ENCODE data around the gene TTLL8.

Gene TTLL8

DNA sequence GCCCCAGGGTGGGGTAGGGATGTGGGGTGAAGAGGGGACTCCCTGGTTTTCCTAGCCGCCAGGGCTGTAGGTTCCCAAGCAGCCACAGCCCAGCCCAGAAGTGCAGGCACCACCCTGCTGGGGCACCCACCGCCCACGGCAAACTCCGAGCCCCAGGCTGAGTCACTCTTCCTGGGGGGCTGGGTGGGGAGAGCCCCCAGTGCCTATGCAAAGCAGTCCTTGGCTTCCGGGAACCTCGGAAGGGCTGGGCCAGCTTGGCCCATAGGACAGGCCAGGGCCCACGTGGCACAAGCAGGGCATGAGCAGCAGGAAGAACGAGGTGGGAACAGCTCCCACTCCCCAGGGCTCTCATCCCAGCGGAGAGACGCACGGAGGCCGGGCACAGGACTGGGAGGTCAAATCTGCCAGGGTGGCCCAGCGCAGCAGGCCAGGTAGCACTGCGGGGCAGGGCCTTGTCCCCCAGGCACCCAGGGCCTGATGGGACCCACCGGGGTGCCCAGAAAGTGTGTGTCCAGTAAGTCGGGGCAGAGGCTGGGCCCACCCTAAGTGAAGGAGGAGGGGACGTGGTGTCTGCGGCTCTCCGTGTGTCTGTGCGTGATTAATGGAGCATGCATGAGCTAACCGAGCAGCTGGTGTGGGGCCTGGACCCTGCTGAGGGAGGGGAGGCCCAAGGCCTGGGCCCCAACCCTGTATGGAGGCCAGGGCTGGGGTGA, 41.0 kb downstream of the TTLL8 start:
- DNase-seq (ENCODE audit: low read depth): no peak

DNA sequence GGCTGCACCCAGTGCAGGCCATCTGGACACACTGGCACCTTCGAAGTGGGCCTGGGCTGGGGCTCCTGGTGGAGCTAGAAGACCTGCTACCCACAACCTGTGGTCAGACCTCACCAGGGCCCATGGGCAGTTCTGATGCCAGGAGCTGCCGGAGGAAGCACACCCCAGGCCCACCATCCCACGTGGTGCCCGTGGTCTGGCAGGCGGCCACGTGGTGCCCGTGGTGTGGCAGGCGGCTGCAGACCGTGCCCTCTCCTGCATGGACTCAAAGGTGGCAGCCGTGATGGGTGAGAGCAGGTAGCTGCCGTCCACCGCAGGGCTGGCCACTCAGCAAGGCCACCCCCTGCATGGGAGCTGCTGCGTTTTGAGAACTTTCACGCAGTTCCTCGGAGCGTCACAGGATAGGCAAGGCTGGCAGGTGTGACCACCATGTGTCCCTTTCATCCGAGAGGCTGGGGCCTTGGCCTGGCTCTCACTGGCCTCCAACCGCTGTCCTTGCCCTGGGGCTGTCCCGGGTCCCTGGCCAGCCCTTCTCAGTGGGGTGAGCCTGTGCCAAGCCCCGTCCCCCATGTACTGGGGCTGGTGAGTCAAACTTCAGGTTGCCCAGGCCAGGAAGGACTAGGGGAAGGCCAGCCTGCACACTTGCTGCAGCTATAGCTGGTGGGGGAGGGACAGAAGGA, 41.6 kb downstream of the TTLL8 start:
- no peak for DNase-seq (ENCODE audit: low read depth)

DNA sequence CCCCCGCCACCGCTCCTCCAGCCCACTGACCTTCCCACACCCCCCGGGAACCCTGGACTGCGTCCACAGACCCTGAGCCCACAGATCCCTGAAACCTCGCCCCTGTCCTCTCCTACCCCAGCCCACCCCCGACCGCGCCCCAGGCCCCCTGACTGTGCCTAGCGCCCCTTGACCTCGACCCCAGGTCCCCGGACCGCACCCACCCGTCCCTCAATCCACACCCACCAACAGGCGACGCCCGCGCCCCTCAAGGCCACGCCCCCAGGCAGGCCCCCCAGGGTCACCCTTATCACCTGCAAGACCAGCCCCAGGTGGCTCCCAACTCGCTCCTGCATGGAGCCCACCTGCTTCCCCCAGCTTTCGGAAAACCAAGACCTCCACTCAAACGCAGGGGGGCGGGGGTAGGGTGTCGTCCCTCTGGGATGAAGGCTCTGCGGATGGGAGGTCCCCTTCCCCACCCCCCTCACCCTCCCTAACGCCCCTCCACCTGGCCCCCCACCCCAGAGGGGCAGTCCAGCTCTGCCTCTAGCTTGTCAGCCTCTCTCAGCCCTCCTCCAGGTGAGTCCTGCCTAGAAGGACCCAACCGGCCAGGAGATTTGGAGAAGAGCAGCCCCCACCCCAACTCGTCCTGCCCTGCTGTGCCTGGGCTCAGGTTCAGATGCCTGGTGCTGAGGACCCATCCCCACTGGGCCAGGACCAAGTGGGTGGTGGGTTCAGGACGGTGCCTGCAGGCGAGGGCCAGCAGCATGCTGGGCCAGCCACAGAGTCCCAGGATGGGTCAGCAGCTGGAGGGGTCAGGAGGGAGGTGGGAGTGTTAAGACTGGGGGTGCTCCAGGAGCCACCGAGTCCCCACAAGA, 42.4 kb downstream of the TTLL8 start:
- no peak for DNase-seq (ENCODE audit: low read depth)

DNA sequence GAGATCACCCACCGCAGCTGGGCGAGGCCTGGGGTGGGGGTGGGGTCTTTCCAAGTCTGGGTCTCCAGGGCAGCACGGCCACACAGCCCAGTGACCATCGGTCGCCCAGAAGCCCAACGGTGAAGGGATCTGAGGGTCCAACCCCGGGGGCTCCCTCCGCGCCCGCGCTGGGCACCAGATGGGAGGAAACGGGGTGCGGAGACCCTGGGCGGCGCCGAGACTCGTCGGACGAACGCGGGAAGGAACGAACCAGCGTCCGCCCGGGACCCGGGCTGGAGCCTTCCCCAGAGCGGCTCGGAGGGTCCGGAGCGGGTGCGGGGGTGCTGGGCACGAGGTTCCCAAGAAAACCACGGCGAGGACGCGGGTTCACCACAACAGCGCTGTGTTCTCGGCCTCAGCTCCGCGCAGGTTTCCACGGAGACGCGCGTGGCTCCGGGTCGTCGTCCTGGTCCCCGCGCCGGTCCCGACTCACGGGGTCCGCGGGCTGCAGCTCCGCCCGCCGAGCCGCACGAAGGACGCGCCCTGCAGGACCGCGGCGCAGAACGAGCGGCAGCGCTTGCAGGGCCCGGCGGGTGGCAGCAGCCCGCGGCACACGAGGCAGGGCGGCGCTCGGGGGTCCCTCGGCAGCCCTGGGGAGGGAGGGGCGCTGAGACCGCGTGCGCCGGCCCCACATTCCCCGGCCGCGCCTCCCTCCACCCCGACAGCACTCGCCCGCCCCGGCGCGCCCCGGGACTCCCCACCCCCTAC, 43.3 kb downstream of the TTLL8 start:
- DNase-seq (ENCODE audit: low read depth): no peak

DNA sequence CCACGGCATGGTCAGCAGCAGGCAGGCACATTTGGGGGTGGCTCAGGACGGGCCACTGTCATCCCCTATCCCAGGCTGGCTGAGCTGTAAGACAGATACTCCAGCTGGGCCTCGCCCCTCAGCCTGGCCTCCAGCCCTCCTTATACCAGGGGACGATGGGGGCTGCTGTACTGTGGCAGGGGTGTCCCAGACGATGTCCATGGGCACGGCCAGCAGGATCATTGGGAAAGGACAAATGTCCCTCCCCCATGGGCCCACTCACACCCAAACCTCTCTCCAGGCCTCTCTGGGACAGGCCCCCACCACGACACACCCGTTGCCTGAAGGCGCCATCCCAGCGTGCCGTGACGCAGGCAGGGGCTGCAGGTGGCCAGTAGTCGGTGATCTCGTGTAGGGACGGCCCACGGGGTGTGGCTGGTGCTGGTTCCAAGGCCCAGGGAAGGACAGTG, 44.0 kb downstream of the TTLL8 start:
- no peak for DNase-seq (ENCODE audit: low read depth)

DNA sequence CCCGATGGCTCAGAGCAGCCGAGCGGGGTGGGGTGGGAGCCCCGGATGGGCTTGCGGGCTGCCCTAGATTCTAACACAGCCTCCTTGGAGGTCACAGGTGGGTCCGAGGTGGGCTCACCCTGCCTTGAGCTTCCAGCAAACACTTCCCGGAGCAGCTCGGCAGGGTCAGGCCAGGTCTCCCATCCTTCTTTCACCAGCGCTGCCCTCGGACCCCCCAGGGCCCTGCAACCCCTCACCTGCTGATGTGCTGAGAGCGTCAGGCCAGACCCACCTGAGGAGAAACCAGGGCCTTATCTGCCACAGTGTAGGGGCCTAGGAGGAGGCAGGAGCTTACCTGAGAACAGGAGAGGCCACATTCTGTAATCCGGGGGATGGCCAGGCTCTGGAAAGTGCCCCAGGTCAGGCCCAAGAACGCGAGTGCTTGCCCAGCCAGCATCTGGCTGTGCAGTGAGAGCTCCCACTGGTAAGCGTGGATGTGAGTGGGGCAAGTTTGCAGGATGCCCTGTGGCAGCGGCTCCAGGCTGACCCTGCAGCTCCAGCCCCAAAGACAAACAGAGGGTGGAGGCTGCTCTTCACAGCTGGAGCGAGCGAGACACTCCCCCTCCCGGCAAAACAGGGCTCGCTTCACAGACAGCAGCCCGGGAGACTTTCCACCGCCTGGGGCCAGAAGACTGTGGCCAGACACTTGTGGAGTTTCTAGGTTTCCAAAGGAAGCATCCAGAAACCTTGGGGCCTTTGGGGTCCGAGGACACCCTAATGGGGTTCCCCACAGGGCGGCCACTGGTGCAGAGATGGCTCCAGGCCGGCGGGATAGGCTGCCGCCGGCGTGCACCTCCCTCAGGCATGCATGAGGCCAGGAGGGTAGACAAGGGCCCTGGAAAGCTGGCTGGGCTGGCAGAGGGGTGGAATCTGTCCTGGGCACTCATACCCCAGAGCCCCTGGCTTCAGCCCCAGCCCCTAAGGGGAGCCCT, 45.6 kb downstream of the TTLL8 start, which contains the start of gene IL17REL:
Gene IL17REL (minus strand): TSS at position 555 of the 971 bp plus-strand sequence. CDS start 119 bp downstream, at position 436.
- no peak for DNase-seq (ENCODE audit: low read depth)

DNA sequence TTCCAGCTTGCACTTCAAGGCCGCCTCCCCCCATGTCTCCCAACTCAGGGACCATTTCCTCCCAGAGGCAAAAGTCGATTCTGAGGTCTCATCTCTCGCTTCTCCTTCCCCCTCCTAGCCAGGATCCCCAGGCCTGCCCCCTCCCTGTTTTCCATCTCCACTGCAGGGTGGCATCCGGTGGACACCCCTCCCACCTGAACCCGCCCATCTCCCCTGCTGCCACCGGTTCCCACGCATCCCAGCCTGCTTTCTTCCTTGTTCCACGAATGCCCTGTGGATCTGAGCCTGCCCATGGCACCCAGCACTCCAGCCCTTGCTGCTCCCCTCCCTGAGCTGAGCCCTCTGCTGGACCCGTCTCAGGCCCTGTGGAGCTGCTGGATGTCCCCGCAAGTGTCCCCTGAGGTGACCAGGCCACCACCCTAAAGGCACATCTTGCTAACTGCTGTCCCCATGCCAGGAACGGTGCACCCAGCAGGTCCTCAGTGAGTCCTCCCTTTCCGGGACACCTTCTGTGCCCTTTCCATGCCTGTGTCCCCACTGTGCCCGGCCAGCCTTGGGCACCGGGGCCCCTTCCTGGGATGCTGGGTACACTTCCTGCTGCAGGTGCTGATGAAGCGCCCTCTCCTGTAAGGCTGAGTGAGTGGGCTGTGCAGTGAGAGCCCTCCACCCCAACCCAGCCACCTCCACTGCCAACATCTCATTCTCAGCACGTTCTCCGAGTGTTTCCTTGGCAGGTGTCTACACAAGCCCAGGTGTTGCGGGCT, 46.5 kb downstream of the TTLL8 start:
- DNase-seq (ENCODE audit: low read depth): no peak

DNA sequence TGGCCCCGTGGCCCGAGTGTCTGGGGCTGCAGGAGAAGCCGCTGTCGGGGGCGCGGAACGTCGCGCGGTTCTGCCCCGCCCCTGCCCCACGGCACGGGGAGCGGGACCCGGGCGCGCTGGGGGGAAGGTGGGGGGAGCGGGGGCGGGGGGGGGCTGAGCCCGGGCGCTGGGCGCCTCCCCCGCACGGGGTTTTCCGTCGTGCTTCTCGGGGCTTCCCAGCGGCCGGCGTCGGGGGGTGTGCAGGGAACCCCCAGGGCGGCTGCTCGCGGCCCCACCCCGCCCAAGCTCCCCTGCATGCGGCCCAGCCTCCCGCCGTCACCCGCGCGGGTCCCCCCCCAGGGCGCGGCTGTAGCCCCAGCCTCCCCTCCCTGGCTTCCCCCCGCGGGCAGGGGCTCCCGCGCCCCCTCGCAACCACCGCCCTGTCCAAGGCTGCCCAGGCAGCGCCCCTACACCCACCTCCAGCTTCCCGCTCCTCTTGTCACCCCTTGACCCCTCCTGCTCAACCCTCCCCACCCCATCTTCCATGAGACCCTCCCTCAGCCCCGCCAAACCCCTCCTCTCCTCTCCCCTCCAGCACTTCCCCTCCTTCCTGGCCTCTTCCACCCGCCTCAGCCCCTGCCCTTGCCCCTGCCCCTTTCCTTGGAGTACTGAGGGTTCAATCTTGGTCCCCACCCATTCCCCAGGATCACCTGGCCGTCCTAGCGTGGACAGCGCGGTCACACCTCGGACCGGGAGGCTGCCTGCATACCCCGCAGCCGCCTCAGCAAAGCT, 47.2 kb downstream of the TTLL8 start:
- no peak for DNase-seq (ENCODE audit: low read depth)

DNA sequence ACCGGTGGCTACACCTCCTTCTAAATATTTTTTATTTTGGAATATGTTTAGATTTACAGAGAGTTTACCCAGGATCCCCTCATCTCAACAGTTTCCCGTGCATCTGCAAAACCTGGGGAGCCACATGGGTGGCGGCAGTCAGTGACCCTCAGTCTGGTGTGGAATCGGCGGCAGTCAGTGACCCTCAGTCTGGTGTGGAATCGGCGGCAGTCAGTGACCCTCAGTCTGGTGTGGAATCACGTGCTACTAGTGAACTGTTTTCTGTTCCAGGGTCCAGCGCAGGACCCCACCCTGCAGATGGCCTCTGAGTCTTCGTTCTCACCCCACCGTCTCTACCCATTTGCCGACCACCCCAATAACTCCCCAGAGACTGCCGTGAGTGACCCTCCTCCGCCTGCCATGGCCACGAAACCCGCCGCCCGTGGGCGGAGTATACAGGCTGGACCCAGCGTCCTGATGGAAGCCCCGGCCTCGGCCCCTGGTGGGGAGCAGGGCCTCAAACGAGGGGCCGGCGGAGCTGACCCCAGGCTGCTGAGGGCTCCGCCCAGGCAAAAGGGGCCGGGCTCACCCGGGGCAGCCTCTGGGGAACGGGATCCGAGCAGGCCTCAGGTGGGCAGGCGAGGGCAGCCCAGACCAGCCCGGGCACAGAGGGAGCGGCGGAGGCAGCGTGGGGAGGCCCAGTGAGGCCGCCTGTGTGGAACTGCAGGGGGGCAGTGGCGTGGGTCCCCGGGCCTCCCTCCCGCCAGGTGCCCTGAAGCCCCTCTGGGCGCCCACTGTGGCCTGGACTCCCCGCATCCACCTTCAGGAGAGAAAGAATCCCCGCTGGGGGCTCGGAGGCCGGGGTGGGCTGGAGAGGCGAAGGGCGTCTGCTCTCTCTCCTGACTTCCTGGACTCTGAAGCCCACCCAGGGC, 48.1 kb downstream of the TTLL8 start:
- no peak for DNase-seq (ENCODE audit: low read depth)

DNA sequence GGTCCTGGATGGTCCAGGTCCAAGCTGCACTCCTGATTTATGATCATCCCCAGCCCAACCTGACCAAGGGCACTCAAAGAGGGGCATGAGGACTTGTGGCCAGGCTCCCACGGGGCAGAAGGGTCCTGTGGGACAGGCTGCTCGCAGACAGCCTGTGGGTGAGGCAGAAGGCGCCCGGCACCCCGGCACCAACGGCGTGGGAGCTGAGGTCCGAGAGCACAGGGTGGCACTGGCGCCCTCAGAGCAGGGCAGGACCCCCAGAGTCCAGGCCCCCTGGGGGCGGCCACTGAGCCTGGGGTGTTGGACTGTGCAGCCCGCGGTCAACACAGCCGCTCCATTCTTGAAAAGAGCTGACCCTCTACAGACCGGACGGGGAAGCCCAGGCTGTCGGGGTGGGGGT, 48.8 kb downstream of the TTLL8 start:
- no peak for DNase-seq (ENCODE audit: low read depth)

DNA sequence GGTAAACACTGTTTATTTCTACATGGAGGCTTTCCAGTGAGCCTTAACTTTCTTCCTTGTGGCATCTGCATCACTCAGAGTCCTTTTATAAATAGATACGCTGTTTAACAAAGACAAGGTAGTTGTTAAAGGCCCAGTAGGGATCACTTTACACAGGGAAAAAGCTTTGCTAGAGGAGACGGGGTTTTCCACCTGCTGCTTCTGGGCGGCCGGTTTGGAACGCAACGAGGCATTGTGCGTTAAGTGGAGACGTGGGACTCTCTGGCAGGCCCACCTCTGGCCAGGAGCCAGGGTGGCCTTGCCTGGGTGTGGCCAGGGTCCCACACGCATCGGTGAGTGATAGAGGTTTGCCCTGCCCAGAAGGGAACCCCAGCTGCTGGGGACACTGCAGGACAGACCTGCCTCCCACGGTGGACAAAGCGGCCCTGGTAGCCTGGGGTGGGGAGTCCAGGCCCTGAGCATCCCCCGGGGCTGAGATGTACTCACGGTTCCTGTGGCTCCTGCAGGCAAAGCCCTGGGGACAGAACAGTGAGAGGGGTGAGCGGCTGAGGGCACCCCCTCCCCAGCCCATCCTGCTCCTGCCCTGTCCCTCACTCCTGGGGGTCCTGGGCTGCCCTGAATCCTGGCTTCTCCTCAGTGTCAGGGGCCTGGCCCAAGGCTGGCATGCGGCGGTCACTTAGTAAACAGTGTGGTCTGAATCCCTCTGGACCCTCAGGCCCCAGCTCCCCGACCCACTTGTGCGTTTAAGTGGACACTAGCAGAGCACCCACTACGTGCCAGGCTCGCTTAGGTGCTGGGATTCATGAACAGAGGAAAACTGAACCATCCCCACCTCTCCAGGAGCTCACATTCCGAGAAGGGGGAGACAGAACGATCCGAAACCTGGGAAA, 49.7 kb downstream of the TTLL8 start:
- DNase-seq (ENCODE audit: low read depth): no peak

DNA sequence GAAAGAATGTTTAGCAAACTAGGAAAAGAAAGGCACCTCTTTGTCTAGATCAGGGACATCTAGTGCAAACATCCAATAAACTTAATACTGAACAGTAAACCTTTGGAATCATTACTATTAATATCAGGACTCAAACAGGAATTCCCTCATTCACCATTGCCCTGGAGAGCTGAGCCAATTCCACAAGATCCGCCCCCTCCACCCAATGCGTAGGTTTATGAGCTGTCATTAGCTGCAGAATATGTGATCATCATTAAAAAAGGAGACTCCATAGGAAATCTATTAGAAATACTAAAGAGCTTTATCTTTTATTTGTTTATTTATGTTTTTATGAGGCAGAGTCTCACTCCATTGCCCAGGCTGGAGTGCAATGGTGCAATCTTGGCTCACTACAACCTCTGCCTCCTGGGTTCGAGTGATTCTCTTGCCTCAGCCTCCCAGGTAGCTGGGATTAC, 51.0 kb downstream of the TTLL8 start:
- DNase-seq (ENCODE audit: low read depth): no peak

DNA sequence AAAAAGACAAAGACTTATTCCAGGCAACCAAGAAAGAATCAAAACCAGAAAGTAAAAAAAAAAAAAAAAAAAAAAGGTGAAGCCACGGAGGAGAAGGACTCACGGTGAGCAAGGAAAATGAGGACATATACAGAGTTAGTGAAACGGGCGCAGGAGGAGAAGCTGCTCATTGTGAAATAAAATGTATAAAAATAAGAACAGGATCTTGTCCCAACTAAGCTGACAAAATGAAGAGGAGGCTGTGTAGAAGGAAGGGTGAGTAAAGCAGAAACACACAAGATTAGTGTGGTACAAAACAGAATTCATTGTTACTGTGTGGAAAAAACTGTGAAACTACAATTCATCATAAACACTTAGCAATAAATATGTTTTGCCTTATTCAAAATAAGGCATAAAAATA, 53.2 kb downstream of the TTLL8 start:
- no peak for DNase-seq (ENCODE audit: low read depth)

DNA sequence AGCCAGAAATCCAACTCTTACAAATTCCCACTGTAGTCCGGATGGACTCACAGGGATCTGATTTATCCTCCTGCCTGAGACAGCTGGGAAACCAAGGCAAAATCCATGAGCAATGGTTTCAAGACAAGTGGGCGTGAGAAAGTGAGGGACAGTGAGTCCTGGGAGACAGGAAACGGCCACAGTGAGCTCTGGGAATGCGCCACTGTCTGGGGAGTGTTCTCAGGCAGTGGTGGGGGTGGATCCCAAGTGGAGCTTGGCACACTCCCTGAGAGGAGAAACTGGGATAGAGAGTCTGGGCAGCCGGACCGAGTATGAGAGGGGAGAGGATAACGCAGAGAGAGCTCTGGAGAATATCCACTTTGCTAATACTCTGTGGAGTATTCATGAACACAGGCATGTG, 55.3 kb downstream of the TTLL8 start:
- DNase-seq (ENCODE audit: low read depth): no peak

DNA sequence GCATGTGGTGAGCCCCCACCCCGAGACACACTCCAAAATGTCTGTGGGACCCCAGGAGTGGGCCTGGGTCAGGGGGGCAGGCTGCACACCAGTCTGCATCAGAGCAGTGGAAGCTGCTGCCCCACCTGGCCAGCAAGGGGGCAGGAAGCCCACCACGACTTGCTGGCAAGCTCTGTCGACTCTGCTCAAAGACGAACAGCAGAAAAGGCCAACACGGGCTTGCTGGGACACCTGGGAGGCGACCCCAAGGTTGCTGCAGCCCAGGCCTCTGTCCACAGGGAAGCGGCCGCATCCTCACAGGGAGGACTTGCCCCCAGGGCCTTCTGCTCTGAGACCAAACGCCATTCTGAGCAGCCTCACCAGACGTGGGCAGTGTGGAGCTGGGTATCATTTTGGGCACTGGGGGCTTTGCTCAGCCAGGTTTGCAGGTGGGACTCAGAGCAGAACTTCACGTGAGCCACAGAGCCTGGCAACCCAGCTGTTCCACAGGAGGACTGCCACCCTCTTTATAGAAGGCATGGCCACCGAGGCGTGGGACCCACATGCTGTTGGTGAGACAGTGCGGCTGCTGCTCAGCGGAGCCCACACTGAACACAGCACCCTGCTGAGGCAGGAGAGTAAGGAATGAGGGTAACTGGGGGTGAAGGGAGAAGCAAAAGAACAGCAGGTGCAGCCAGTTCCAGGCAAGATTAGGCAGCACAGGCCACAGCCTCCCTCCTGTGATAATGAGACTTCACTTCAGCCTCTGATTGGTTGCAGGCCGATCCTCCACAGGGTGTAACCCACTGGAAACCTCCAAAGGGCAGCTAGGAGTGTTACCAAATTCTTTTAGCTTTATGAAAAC, 56.5 kb downstream of the TTLL8 start:
- no peak for DNase-seq (ENCODE audit: low read depth)
